ENCODE results near the gene KIF11. TPM values are rescaled to one million over a fixed set of nuclear protein-coding genes. Genes with fewer than 3 reads are reported as not detected.

Gene KIF11
- total and polyA plus RNA-seq, 2 of the 13 experiments (the other 11 are each of a cell fraction or from before 2014, with no cell fraction given): 8.7 to 38.4 TPM

GRCh38 chr10:92691591-92692079, 98.7 kb downstream of the KIF11 start (continued):
- TF ChIP-seq RBFOX2 (IDR thresholded peaks at IDR 0.05; ENCODE audit: low read depth, low read length) (peak; percentile 64), HOXA3 (CRISPR knock-in tag; IDR thresholded peaks at IDR 0.05) (no peak), EEA1 (CRISPR knock-in tag; IDR thresholded peaks at IDR 0.05; ENCODE audit: borderline replicate concordance) (0 out of 2 replicates have a peak, but pooled peaks have one; percentile 25), ZNF850 (CRISPR knock-in tag; conservative IDR thresholded peaks at IDR 0.05) (no peak), MAFG (CRISPR knock-in tag; IDR thresholded peaks at IDR 0.05) (no peak), AGO2 (optimal IDR thresholded peaks at IDR 0.05; ENCODE audit: low read depth, low read length) (peak; percentile 83), NCOA5 (CRISPR knock-in tag; IDR thresholded peaks at IDR 0.05) (no peak), ZNF598 (CRISPR knock-in tag; IDR thresholded peaks at IDR 0.05; ENCODE audit: borderline replicate concordance) (0 out of 2 replicates have a peak, but pooled peaks have one; percentile 13), ZNF891 (CRISPR knock-in tag; IDR thresholded peaks at IDR 0.05) (0 out of 2 replicates have a peak, but pooled peaks have one; percentile 47), HDAC6 (IDR thresholded peaks at IDR 0.05; ENCODE audit: low read depth, low read length) (peak; percentile 87; the same call in 1 of the 2 replicates), EZH2 (conservative IDR thresholded peaks at IDR 0.05; ENCODE audit: low read depth, low read length) (no peak), ZNF883 (CRISPR knock-in tag; IDR thresholded peaks at IDR 0.05; ENCODE audit: not compliant biosample characterization) (no peak), SIN3B (IDR thresholded peaks at IDR 0.05; ENCODE audit: low read length) (no peak), PATZ1 (CRISPR knock-in tag; IDR thresholded peaks at IDR 0.05) (0 out of 2 replicates have a peak, but pooled peaks have one; percentile 18), ZNF17 (CRISPR knock-in tag; IDR thresholded peaks at IDR 0.05) (no peak), GABPB1 (CRISPR knock-in tag; IDR thresholded peaks at IDR 0.05) (peak; percentile 30; the same call in 1 of the 2 replicates), MLXIP (CRISPR knock-in tag; IDR thresholded peaks at IDR 0.05; ENCODE audit: borderline replicate concordance) (no peak), ZNF451 (CRISPR knock-in tag; IDR thresholded peaks at IDR 0.05) (no peak), BRD4 (CRISPR knock-in tag; IDR thresholded peaks at IDR 0.05) (0 out of 2 replicates have a peak, but pooled peaks have one; percentile 20), ZNF768 (CRISPR knock-in tag; IDR thresholded peaks at IDR 0.05) (0 out of 2 replicates have a peak, but pooled peaks have one; percentile 7), ZNF570 (CRISPR knock-in tag; IDR thresholded peaks at IDR 0.05; ENCODE audit: borderline replicate concordance) (no peak), BORCS8-MEF2B (CRISPR knock-in tag; IDR thresholded peaks at IDR 0.05) (no peak), ZIK1 (CRISPR knock-in tag; IDR thresholded peaks at IDR 0.05; ENCODE audit: borderline replicate concordance, low read depth) (no peak)
- TF ChIP-seq, protein P1, sequence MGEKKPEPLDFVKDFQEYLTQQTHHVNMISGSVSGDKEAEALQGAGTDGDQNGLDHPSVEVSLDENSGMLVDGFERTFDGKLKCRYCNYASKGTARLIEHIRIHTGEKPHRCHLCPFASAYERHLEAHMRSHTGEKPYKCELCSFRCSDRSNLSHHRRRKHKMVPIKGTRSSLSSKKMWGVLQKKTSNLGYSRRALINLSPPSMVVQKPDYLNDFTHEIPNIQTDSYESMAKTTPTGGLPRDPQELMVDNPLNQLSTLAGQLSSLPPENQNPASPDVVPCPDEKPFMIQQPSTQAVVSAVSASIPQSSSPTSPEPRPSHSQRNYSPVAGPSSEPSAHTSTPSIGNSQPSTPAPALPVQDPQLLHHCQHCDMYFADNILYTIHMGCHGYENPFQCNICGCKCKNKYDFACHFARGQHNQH (CRISPR knock-in tag; IDR thresholded peaks at IDR 0.05): 0 out of 2 replicates have a peak, but pooled peaks have one; percentile 19
- TF ChIP-seq, protein P2, sequence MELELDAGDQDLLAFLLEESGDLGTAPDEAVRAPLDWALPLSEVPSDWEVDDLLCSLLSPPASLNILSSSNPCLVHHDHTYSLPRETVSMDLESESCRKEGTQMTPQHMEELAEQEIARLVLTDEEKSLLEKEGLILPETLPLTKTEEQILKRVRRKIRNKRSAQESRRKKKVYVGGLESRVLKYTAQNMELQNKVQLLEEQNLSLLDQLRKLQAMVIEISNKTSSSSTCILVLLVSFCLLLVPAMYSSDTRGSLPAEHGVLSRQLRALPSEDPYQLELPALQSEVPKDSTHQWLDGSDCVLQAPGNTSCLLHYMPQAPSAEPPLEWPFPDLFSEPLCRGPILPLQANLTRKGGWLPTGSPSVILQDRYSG (CRISPR knock-in tag; IDR thresholded peaks at IDR 0.05): no peak

Measured in HepG2 (cell line).